ENCODE data around the gene TBCD. TPM values are rescaled to one million over a fixed set of nuclear protein-coding genes. Genes with fewer than 3 reads are reported as not detected.

The TBCD gene
- total RNA-seq, 1 donor from 2014 or later: 122 TPM

- peak overlapping the region; percentile 74 for H3K27ac Mint-ChIP-seq
Observed at GRCh38 chr17:82887255-82888164, 135.6 kb downstream of the TBCD start.

GRCh38 chr17:82888583-82889495 is 137.0 kb downstream of the TBCD start:
- Mint-ChIP-seq H3K9me3 (no peaks in the 10 kb centered on the region), H3K4me3 (no peak overlapping the region), H3K4me1 (peaks cover 59% of the 10 kb centered on the region), H3K36me3 (ENCODE audit: low read depth) (peaks cover 52% of the 10 kb centered on the region), H3K27me3 (no peaks in the 10 kb centered on the region), H3K27ac (no peak overlapping the region)
- no peak for DNase-seq
- intact Hi-C loops (cut with micrococcal nuclease): no loop called here

More at GRCh38 chr17:82887255-82888164, 135.6 kb downstream of the TBCD start:
- peaks cover 43% of the 10 kb centered on the region for H3K36me3 Mint-ChIP-seq (ENCODE audit: low read depth)
- DNase-seq: no peak
- H3K9me3 Mint-ChIP-seq: no peaks in the 10 kb centered on the region
- H3K4me1 Mint-ChIP-seq: peaks cover 60% of the 10 kb centered on the region
- peak overlapping the region; percentile 41 for H3K4me3 Mint-ChIP-seq
- H3K27me3 Mint-ChIP-seq: no peaks in the 10 kb centered on the region
- intact Hi-C loops (cut with micrococcal nuclease): no loop called here

DNA sequence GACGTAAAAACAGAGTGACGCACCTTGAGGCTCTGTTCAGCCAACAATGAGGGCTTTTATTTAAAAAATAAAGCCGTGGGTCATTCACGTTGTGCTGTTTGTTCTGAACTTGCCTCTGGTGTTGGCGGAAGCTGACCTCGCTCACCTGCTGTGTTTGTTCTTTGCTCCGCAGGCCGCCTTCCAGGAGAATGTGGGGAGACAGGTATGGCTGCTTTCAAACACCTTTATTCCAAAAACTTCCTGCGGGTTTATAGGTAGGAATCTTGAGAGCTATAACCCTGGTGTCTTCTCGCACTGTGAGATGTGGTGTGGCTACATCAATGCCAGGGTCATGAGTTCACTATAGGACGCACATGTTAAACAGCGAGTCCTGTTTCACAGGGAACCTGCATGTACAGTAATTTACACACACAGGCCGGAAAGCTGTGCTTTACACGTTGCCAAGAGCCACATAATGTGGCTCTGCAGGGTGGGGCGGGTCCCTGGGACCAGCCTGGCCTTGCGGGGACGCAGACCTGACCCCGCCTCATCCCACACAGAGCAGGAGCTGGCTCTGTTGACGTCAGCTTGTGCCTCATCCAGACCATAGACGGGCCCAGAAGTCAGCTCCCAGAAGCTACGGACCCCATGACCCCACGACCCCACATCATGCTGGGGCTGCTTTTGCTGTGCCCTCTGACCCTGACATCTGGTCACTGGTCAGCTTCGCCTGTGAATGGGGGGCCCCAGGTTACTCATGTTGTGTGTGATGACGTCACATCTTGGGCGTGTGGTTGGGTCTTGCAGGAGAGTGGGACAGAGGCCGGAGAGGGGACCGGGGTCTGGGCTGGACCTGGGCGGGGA is 137.9 kb downstream of the TBCD start:
- no peaks in the 10 kb centered on the region for H3K9me3 Mint-ChIP-seq
- H3K4me1 Mint-ChIP-seq: peaks cover 55% of the 10 kb centered on the region
- DNase-seq: no peak
- no peak overlapping the region for H3K4me3 Mint-ChIP-seq
- H3K27me3 Mint-ChIP-seq: no peaks in the 10 kb centered on the region
- intact Hi-C loops (cut with micrococcal nuclease): no loop called here
- H3K36me3 Mint-ChIP-seq (ENCODE audit: low read depth): peaks cover 51% of the 10 kb centered on the region
- H3K27ac Mint-ChIP-seq: no peak overlapping the region

DNA sequence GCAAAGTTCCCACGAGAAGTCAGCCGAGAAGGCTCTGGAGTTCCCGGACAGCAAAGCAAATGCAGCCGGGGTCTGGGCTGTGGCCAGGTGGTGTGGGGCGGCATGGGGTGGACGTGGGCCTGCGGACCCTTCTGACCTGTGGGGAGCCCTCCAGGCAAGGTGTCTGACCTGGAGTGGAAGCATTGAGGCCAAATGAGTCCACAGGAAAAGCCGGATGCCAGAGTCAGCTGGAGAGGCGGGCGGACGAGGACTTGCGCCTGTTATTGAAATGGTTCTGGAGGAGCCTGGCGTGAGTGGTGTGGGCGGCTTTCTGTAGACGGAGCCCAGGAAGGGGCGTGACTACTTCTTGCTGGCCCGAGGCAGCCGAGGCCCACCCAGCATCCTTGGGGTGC is 138.5 kb downstream of the TBCD start:
- intact Hi-C loops (cut with micrococcal nuclease): no loop called here
- no peak overlapping the region for H3K4me3 Mint-ChIP-seq
- H3K27ac Mint-ChIP-seq: no peak overlapping the region
- peaks cover 50% of the 10 kb centered on the region for H3K36me3 Mint-ChIP-seq (ENCODE audit: low read depth)
- no peak for DNase-seq
- H3K4me1 Mint-ChIP-seq: peaks cover 51% of the 10 kb centered on the region
- H3K9me3 Mint-ChIP-seq: no peaks in the 10 kb centered on the region
- no peaks in the 10 kb centered on the region for H3K27me3 Mint-ChIP-seq

DNA sequence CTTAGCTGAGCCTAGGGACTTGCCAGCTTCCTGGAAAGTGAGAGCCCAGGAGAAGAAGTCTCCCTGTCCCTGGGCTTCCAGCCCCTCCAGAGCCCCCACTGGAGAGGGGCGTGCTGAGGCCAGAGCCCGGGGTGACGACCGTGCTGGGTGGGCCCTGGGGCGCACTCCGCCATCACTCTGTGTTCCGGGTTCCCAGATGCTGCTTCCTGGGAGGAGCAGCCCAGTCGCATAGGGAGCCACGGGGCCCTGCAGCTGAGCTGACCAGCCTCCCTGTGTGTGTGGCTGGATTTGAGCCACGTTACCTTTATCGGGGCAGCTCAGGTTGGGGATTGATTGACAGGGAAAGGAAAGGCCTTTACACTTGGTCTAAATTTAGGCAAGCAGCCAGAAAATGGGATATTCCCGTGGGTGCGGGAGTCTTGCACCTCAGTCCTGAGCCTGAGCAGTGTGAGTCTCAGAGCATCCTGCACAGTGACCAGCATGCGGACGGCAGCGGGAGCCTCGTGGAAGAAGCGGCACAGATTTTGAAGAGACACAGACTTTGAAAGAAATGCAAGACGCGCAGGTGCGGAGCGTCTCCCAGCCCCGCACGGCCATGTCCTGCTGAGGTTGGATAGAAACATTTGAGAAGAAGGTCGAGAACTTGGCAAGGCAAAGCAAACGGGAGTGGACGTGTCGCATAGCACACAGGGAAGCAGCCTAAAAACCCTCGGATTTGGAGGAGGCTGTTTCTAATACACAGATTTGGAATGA is 139.2 kb downstream of the TBCD start:
- H3K27me3 Mint-ChIP-seq: no peaks in the 10 kb centered on the region
- H3K36me3 Mint-ChIP-seq (ENCODE audit: low read depth): peaks cover 52% of the 10 kb centered on the region
- peaks cover 45% of the 10 kb centered on the region for H3K4me1 Mint-ChIP-seq
- H3K4me3 Mint-ChIP-seq: no peak overlapping the region
- peak overlapping the region; percentile 54 for H3K27ac Mint-ChIP-seq
- no peak for DNase-seq
- intact Hi-C loops (cut with micrococcal nuclease): no loop called here
- no peaks in the 10 kb centered on the region for H3K9me3 Mint-ChIP-seq

- H3K4me3 Mint-ChIP-seq: no peak overlapping the region
- peaks cover 40% of the 10 kb centered on the region for H3K4me1 Mint-ChIP-seq
- H3K9me3 Mint-ChIP-seq: no peaks in the 10 kb centered on the region
- H3K36me3 Mint-ChIP-seq (ENCODE audit: low read depth): peaks cover 53% of the 10 kb centered on the region
- H3K27ac Mint-ChIP-seq: peak overlapping the region; percentile 93
- intact Hi-C loops (cut with micrococcal nuclease): no loop called here
- H3K27me3 Mint-ChIP-seq: no peaks in the 10 kb centered on the region
- no peak for DNase-seq
Observed at GRCh38 chr17:82891911-82892310, 140.0 kb downstream of the TBCD start.

GRCh38 chr17:82892899-82893565 is 141.2 kb downstream of the TBCD start:
- peaks cover 48% of the 10 kb centered on the region for H3K36me3 Mint-ChIP-seq (ENCODE audit: low read depth)
- peaks cover 29% of the 10 kb centered on the region for H3K4me1 Mint-ChIP-seq
- intact Hi-C loops (cut with micrococcal nuclease): no loop called here
- peak overlapping the region; percentile 93 for H3K27ac Mint-ChIP-seq
- H3K27me3 Mint-ChIP-seq: no peaks in the 10 kb centered on the region
- peak; percentile 90 for DNase-seq
- H3K4me3 Mint-ChIP-seq: peak overlapping the region; percentile 73
- no peaks in the 10 kb centered on the region for H3K9me3 Mint-ChIP-seq

DNA sequence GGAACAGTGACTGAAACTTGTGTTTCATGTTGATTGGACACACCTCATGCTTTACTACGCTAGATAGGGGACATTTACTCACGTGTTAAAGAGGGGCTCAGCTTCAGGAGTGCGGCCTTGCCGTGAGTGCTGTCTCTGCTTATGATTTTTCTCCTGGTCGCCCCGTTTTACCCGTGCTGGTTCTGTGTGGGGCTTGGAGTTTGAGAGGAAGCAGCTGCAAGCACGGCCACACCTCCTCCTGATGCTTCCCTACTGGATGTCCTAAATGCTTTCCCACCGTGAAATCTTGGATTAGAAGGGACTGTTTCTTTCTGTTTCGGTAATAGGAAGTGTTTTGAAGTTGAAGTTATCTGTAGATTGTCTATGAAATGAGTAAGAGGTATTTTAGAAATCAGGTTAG is 141.9 kb downstream of the TBCD start:
- H3K4me3 Mint-ChIP-seq: peak overlapping the region; percentile 73
- H3K9me3 Mint-ChIP-seq: no peaks in the 10 kb centered on the region
- peaks cover 29% of the 10 kb centered on the region for H3K4me1 Mint-ChIP-seq
- no peaks in the 10 kb centered on the region for H3K27me3 Mint-ChIP-seq
- peaks cover 52% of the 10 kb centered on the region for H3K36me3 Mint-ChIP-seq (ENCODE audit: low read depth)
- H3K27ac Mint-ChIP-seq: peak overlapping the region; percentile 93
- intact Hi-C loops (cut with micrococcal nuclease): no loop called here
- DNase-seq: no peak

DNA sequence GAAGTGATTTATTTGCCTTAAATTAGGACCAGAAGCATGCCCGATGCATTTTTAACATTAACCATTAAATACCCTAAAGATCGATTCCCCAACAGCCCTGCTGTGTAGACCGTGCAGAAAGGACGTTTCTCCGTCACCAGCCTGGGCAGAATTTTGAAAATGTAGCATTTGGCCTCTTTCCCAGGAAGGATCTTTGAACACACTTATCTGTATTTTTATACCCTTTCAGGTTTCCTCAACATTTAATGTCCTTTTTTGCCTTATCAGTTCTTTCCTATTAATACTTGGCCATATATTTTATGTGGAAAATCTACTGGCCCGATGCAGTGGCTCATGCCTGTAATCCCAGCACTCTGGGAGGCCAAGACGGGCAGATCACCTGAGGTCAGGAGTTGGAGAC is 142.5 kb downstream of the TBCD start:
- H3K4me1 Mint-ChIP-seq: peaks cover 29% of the 10 kb centered on the region
- intact Hi-C loops (cut with micrococcal nuclease): no loop called here
- H3K27me3 Mint-ChIP-seq: no peaks in the 10 kb centered on the region
- H3K4me3 Mint-ChIP-seq: peak overlapping the region; percentile 73
- no peaks in the 10 kb centered on the region for H3K9me3 Mint-ChIP-seq
- peak overlapping the region; percentile 93 for H3K27ac Mint-ChIP-seq
- peaks cover 52% of the 10 kb centered on the region for H3K36me3 Mint-ChIP-seq (ENCODE audit: low read depth)
- DNase-seq: no peak

GRCh38 chr17:82895087-82895486 is 143.2 kb downstream of the TBCD start:
- Mint-ChIP-seq H3K4me1 (peaks cover 29% of the 10 kb centered on the region), H3K36me3 (ENCODE audit: low read depth) (peaks cover 48% of the 10 kb centered on the region), H3K9me3 (no peaks in the 10 kb centered on the region), H3K4me3 (no peak overlapping the region), H3K27ac (no peak overlapping the region), H3K27me3 (no peaks in the 10 kb centered on the region)
- intact Hi-C loops (cut with micrococcal nuclease): no loop called here
- no peak for DNase-seq

GRCh38 chr17:82896071-82897000 is 144.5 kb downstream of the TBCD start:
- H3K4me1 Mint-ChIP-seq: peaks cover 28% of the 10 kb centered on the region
- DNase-seq: no peak
- no peaks in the 10 kb centered on the region for H3K27me3 Mint-ChIP-seq
- H3K9me3 Mint-ChIP-seq: no peaks in the 10 kb centered on the region
- intact Hi-C loops (cut with micrococcal nuclease): no loop called here
- peaks cover 48% of the 10 kb centered on the region for H3K36me3 Mint-ChIP-seq (ENCODE audit: low read depth)
- H3K4me3 Mint-ChIP-seq: no peak overlapping the region
- no peak overlapping the region for H3K27ac Mint-ChIP-seq
